HepG2 (cell line): ENCODE results near the gene ATG7. TPM values are rescaled to one million over a fixed set of nuclear protein-coding genes. Genes with fewer than 3 reads are reported as not detected.

Source experiments
- ATAC-seq: fragments of 200-7000 bp; cut with Tn5 transposase; 3 replicates; pipeline ENCODE4 v1.9.1; 2020; ENCODE audit warnings: mild to moderate bottlenecking, moderate library complexity
- BruUV-seq: library from RNA; stranded (reverse); fragments of 400-500 nt; replicated peaks from 2 replicates; lab custom pipeline; 2021; lab: Mats Ljungman, UMichigan
- CTCF ChIA-PET: fragments of 300-600 bp; formaldehyde crosslinking; extraction: SDS; loops from one replicate; lab custom pipeline; 2021; ENCODE audit warnings: low total read pairs, inconsistent platforms, low intra/inter-chr PET ratio; lab: Yijun Ruan, JAX
- POLR2A ChIA-PET: fragments of 350-600 bp; sonication (Branson Sonifier 250); formaldehyde crosslinking; loops from one replicate; lab custom pipeline; 2020; ENCODE audit warnings: antibody characterized with exemption, inconsistent platforms; lab: Yijun Ruan, JAX
- DNase-seq: peaks from one replicate; pipeline ENCODE4 v3.0.0-alpha.2; 2015; ENCODE audit warnings: low spot score
- FAIRE-seq: peaks from 3 replicates; lab custom pipeline; 2011; peaks lifted over from hg19 to GRCh38; lab: Jason Lieb, UNC
- H2AFZ ChIP-seq: one replicate; pipeline ENCODE4 v1.6.1; 2011; ENCODE audit warnings: low read length, inconsistent platforms
- H3K27ac ChIP-seq: fragments of 300-600 bp; 3 replicates; pipeline ENCODE4 v1.8.0; 2011; ENCODE audit warnings: mixed run types, mild to moderate bottlenecking, mixed read lengths, low read length, inconsistent platforms; ENCODE audit not compliant: insufficient read depth; ENCODE audit errors: extremely low read length
- H3K27me3 ChIP-seq, 2 experiments: fragments of 200-600 bp in 1 of 2; 2 replicates in 1 of 2; 3 replicates in 1 of 2; pipeline versions ENCODE4 v1.6.0 to v1.8.0; 2011; ENCODE audit warnings: low read length in 2 of 2, mild to moderate bottlenecking in 2 of 2, moderate library complexity in 2 of 2, inconsistent platforms in 1 of 2; ENCODE audit not compliant: insufficient read depth in 2 of 2, control insufficient read depth in 1 of 2
- H3K36me3 ChIP-seq, 2 experiments: fragments of 200-600 bp in 1 of 2; replicated peaks in 1 of 2; 2 replicates in 1 of 2; 3 replicates in 1 of 2; pipeline versions ENCODE4 v1.5.1 to v1.8.0; 2011; ENCODE audit warnings: low read length in 2 of 2, inconsistent platforms in 1 of 2; ENCODE audit not compliant: insufficient read depth in 2 of 2, control insufficient read depth in 1 of 2
- H3K4me1 ChIP-seq: 2 replicates; pipeline ENCODE4 v1.5.1; 2012; ENCODE audit warnings: low read length, inconsistent platforms; ENCODE audit not compliant: insufficient read depth
- H3K4me2 ChIP-seq: 2 replicates; pipeline ENCODE4 v1.6.0; 2011; ENCODE audit warnings: low read depth, low read length, inconsistent platforms
- H3K4me3 ChIP-seq, 3 experiments: fragments of 200-600 bp in 1 of 3; sonication (generic), shearing (Covaris generic) in 1 of 3; replicated peaks in 1 of 3; 2 replicates each; pipeline ENCODE4 v1.5.1; 2011 to 2016; ENCODE audit warnings: low read length in 3 of 3, inconsistent platforms in 2 of 3, low read depth in 2 of 3, mild to moderate bottlenecking in 2 of 3, control low read depth in 1 of 3, mixed read lengths in 1 of 3; ENCODE audit not compliant: insufficient read depth in 1 of 3
- H3K79me2 ChIP-seq: one replicate; pipeline ENCODE4 v1.6.1; 2011; ENCODE audit warnings: low read length, inconsistent platforms; ENCODE audit not compliant: insufficient read depth
- H3K9ac ChIP-seq: 2 replicates; pipeline ENCODE4 v1.6.0; 2011; ENCODE audit warnings: mild to moderate bottlenecking, low read depth, low read length, inconsistent platforms; ENCODE audit not compliant: insufficient read depth
- H3K9me3 ChIP-seq: 2 replicates; pipeline ENCODE4 v1.5.1; 2012; ENCODE audit warnings: mild to moderate bottlenecking, low read length
- H4K20me1 ChIP-seq: 2 replicates; pipeline ENCODE4 v1.6.0; 2011; ENCODE audit warnings: inconsistent platforms, mild to moderate bottlenecking, low read length, moderate library complexity; ENCODE audit not compliant: insufficient read depth
- MYNN ChIP-seq: sonication (generic); formaldehyde crosslinking; IDR thresholded peaks from 2 replicates; pipeline ENCODE4 v1.4.0; 2020; ENCODE audit warnings: mild to moderate bottlenecking, low read depth, missing genetic modification reagents
- ZNF264 ChIP-seq: sonication (generic); formaldehyde crosslinking; IDR thresholded peaks from 2 replicates; pipeline ENCODE4 v1.4.0; 2020; ENCODE audit warnings: missing genetic modification reagents
- ZNF510 ChIP-seq: sonication (generic); formaldehyde crosslinking; IDR thresholded peaks from 2 replicates; pipeline ENCODE4 v1.4.0; 2020; ENCODE audit warnings: low read depth, mild to moderate bottlenecking, missing genetic modification reagents
- ZNF780A ChIP-seq: sonication (generic); formaldehyde crosslinking; IDR thresholded peaks from 2 replicates; pipeline ENCODE4 v1.8.0; 2022; ENCODE audit warnings: mild to moderate bottlenecking, missing genetic modification reagents, moderate library complexity
- WGBS: methylation state at CpG from one replicate; pipeline ENCODE4 v1.1.6; 2017; ENCODE audit warnings: low lambda C conversion rate; 5-methylcytosine and 5-hydroxymethylcytosine counted together
- in situ Hi-C: cut with HindIII; loops from 2 replicates; pipeline ENCODE4 v1.10.0; 2017; ENCODE audit warnings: low pct_unique_long_range_greater_than_20kb; ENCODE audit not compliant: extremely low pct_ligation_motif_present
- intact Hi-C: fragments of 100-400 bp; cut with micrococcal nuclease; formaldehyde crosslinking; loops from one replicate; pipeline ENCODE4 v1.10.0; 2022; ENCODE audit not compliant: unreplicated experiment
- polyA plus RNA-seq, 8 experiments: library from polyadenylated mRNA; depleted of rRNA in 3 of 8; stranded (reverse) in 7 of 8; unstranded in 1 of 8; fragments of >200 nt; fragmentation: Illumina TruSeq in 4 of 8; extraction: Trizol in 4 of 8; gene quantifications; 2 replicates each; pipeline versions ENCODE4 v1.2.1 to v1.2.3, GENCODE V29; 2011 to 2016; ENCODE audit warnings: low read depth in 4 of 8, missing spikeins in 1 of 8, mixed read lengths in 1 of 8; ENCODE audit not compliant: insufficient read depth in 1 of 8
- total RNA-seq, 5 experiments: library from RNA; depleted of rRNA; stranded (reverse); fragments of >200 nt; fragmentation: Illumina TruSeq; extraction: Trizol; gene quantifications; 2 replicates each; pipeline ENCODE4 v1.2.3, GENCODE V29; 2016; ENCODE audit warnings: low read depth in 1 of 5
- TF ChIP-seq, protein P1 (sequence below): sonication (generic); formaldehyde crosslinking; IDR thresholded peaks from 2 replicates; pipeline ENCODE4 v1.5.1; 2020; ENCODE audit warnings: mild to moderate bottlenecking, missing genetic modification reagents, borderline replicate concordance
- TF ChIP-seq, protein P2 (sequence below), 2 experiments: sonication (generic) in 1 of 2; formaldehyde crosslinking in 1 of 2; IDR thresholded peaks; 2 replicates each; pipeline versions ENCODE4 v1.6.1 to v1.9.0; 2014 to 2022; ENCODE audit warnings: antibody characterized with exemption in 1 of 2, borderline replicate concordance in 1 of 2, inconsistent platforms in 1 of 2, low read depth in 1 of 2, missing genetic modification reagents in 1 of 2

ATG7 gene
- total and polyA plus RNA-seq, 2 of the 13 experiments (the other 11 are each of a cell fraction or from before 2014, with no cell fraction given) = 7.8 to 22.1 TPM

DNA sequence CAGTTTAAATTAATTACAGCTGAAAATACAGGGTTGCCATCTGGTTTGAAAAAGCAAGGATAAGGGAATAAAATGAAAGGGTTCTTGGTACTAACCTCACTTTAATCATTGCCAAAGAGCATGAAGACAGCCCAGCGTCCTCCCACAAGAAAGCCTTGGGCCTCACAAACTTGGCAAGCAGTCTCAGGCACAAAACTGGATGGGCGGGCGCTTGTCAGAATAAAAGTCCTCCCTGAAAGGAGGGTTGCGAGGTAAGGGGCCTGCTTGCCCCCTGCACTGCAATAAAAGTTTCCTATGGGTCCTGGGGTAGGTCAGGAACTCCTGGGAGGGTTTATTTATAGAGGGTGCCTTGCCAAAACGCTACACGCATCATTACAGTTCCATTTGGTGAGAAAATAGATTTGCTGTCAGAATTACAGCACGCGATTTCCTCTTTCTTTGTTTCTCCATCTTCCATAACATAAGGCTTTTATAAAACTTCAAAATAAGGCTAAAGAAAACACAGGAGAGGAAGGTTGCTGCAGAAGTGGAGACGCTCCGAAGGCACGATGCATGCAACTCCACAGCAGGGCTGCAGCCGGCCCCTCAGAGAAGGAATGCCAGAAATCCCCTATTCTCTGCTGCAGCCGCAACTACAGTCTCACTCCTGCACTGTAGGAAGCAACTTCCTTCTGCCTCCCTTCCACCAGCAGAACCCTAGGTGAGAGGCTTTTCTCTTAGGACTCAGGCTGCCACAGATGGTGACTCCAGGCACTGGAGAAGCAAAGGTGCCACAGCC lies 310.2 kb downstream of the ATG7 start:
- H3K4me3 ChIP-seq = no peak overlapping the region
- no peak for FAIRE-seq
- intact Hi-C loops (no loop called here), in situ Hi-C loops (no loop called here)
- POLR2A ChIA-PET = no interaction called here
- peaks cover 9 to 12% of the 10 kb centered on the region in 2 experiments; a peak in 4 of 5 replicates for H3K36me3 ChIP-seq
- no peaks in the 10 kb centered on the region for H3K27me3 ChIP-seq
- no peak overlapping the region; the same call in 1 of the 2 replicates for H3K9ac ChIP-seq
- DNase-seq = no peak
- H3K27ac ChIP-seq = no peak overlapping the region
- H4K20me1 ChIP-seq = peaks cover 45% of the 10 kb centered on the region
- peaks cover 36% of the 10 kb centered on the region for H3K4me1 ChIP-seq
- no TSS peak for BruUV-seq
- ATAC-seq = no peak
- H2AFZ ChIP-seq = no peak overlapping the region
- no peaks in the 10 kb centered on the region for H3K9me3 ChIP-seq
- peaks cover 94% of the 10 kb centered on the region for H3K79me2 ChIP-seq
- 84% methylated on average over 13 of the region's 13 CpGs for WGBS
- no peak overlapping the region for H3K4me2 ChIP-seq
- TF ChIP-seq, protein P1, sequence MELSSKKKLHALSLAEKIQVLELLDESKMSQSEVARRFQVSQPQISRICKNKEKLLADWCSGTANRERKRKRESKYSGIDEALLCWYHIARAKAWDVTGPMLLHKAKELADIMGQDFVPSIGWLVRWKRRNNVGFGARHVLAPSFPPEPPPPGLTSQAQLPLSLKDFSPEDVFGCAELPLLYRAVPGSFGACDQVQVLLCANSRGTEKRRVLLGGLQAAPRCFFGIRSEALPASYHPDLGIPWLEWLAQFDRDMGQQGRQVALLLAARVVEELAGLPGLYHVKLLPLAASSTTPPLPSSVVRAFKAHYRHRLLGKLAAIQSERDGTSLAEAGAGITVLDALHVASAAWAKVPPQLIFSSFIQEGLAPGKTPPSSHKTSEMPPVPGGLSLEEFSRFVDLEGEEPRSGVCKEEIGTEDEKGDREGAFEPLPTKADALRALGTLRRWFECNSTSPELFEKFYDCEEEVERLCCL (CRISPR knock-in tag) = no peak
- TF ChIP-seq MYNN = peak; percentile 97; the same call in 1 of the 2 replicates
- CTCF ChIA-PET = no interaction called here

DNA sequence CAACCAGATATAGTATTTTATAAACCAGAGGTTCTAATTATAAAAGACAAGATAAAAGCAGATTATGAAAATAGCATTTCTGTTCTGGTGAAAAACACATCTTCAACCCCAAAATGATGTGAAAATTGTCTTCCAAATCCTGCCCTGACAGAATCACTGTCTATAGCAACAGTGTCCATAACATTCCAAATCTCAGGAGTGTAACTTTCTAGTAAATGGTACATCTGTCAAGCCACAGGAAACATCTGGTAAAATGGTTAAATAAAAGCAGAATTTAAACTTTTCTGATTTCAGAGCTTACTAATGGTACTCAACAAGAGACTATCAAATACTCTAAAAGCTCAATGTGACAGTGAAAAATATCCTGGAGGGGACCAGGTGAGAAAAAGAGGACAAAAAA lies 311.0 kb downstream of the ATG7 start:
- no peak overlapping the region for H3K27ac ChIP-seq
- FAIRE-seq (no peak), ATAC-seq (no peak), DNase-seq (no peak)
- BruUV-seq = no TSS peak
- no peaks in the 10 kb centered on the region for H3K27me3 ChIP-seq
- peaks cover 94% of the 10 kb centered on the region for H3K79me2 ChIP-seq
- H3K4me2 ChIP-seq = no peak overlapping the region
- in situ Hi-C loops (no loop called here), intact Hi-C loops (no loop called here)
- no peaks in the 10 kb centered on the region for H3K9me3 ChIP-seq
- POLR2A ChIA-PET = no interaction called here
- no peak overlapping the region for H3K4me3 ChIP-seq
- H4K20me1 ChIP-seq = peaks cover 50% of the 10 kb centered on the region
- no peak overlapping the region for H2AFZ ChIP-seq
- no peak overlapping the region for H3K9ac ChIP-seq
- CTCF ChIA-PET = no interaction called here
- H3K36me3 ChIP-seq = peaks cover 9 to 13% of the 10 kb centered on the region in 2 experiments; a peak in 4 of 5 replicates
- peaks cover 45% of the 10 kb centered on the region for H3K4me1 ChIP-seq
- TF ChIP-seq, protein P2, sequence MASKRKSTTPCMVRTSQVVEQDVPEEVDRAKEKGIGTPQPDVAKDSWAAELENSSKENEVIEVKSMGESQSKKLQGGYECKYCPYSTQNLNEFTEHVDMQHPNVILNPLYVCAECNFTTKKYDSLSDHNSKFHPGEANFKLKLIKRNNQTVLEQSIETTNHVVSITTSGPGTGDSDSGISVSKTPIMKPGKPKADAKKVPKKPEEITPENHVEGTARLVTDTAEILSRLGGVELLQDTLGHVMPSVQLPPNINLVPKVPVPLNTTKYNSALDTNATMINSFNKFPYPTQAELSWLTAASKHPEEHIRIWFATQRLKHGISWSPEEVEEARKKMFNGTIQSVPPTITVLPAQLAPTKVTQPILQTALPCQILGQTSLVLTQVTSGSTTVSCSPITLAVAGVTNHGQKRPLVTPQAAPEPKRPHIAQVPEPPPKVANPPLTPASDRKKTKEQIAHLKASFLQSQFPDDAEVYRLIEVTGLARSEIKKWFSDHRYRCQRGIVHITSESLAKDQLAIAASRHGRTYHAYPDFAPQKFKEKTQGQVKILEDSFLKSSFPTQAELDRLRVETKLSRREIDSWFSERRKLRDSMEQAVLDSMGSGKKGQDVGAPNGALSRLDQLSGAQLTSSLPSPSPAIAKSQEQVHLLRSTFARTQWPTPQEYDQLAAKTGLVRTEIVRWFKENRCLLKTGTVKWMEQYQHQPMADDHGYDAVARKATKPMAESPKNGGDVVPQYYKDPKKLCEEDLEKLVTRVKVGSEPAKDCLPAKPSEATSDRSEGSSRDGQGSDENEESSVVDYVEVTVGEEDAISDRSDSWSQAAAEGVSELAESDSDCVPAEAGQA (IDR thresholded peaks at IDR 0.05; ENCODE audit: low read depth) = no peak
- TF ChIP-seq, protein P2 (CRISPR knock-in tag; IDR thresholded peaks at IDR 0.05; ENCODE audit: borderline replicate concordance) = no peak
- TF ChIP-seq ZNF780A (no peak), ZNF264 (no peak), ZNF510 (CRISPR knock-in tag) (no peak)
